NCI-H146 (cell line): ENCODE results near the gene ZCCHC24.

ENCODE experiments used
- DNase-seq: peaks from one replicate; lab custom pipeline; 2025; lab: John Stamatoyannopoulos, UW

The ZCCHC24 gene

GRCh38 chr10:79360499-79361342, 84.7 kb downstream of the ZCCHC24 start:
- DNase-seq: no peak

DNA sequence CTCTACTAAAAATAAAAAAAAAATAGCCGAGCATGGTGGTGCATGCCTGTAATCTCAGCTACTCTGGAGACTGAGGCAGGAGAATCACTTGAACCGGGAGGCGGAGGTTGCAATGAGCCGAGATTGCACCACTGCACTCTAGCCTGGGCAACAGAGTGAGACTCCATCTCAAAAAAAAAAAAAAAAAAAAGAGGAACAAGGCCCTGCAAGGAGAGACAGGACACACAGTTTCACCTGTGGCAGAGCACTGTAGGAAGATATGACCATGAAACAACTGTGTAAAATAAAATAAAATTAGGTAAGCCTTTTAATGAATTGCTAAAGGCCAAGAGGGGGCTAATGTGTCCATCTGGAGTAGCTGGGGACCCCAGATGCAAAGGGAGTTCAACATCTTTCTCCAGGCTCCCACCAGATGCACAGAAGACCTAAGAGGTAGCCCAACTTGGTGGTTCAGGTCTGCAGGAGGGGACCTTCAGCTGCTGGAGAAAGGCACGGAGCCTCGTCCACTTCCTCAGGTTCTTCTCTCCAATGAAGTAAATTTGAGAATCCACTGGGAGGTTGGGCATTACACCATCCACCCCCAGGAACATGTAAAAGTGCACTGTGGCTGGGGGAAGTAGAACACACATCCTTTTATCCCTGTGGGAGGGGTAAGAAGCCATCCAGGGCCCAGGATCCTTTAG, 85.5 kb downstream of the ZCCHC24 start:
- no peak for DNase-seq

GRCh38 chr10:79358811-79359210, 86.6 kb downstream of the ZCCHC24 start:
- DNase-seq: peak; percentile 51

- DNase-seq: no peak
Measured at GRCh38 chr10:79357180-79357579, 88.2 kb downstream of the ZCCHC24 start.

GRCh38 chr10:79356104-79356503, 89.3 kb downstream of the ZCCHC24 start:
- DNase-seq: no peak

- no peak for DNase-seq
Measured at GRCh38 chr10:79355420-79356017, 89.9 kb downstream of the ZCCHC24 start.

- no peak for DNase-seq
Measured at GRCh38 chr10:79354615-79355014, 90.8 kb downstream of the ZCCHC24 start.

GRCh38 chr10:79354141-79354540, 91.3 kb downstream of the ZCCHC24 start:
- DNase-seq: no peak

DNA sequence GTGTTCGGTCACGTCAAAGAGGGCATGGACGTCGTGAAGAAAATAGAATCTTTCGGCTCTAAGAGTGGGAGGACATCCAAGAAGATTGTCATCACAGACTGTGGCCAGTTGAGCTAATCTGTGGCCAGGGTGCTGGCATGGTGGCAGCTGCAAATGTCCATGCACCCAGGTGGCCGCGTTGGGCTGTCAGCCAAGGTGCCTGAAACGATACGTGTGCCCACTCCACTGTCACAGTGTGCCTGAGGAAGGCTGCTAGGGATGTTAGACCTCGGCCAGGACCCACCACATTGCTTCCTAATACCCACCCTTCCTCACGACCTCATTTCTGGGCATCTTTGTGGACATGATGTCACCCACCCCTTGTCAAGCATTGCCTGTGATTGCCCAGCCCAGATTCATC, 91.7 kb downstream of the ZCCHC24 start:
- DNase-seq: no peak

DNA sequence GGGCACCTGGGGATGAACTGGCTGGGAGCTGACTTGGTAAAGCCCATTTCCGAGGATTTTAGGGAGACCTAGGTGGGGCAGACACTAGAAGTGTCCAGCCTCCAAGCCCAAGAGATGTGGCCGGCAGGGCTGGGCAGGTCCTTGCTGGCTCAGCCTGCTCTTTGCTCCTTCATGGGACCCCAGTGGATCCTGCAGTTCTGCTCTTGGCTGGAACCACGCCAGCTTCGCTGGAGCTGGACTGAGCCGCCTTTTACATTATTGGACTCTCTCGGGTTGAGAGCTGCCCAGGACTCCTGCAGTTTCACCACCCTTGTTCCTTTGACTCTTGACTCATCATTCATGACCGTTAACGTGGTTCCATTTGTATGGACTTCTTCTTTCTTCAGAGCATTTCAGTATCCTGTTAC, 92.4 kb downstream of the ZCCHC24 start:
- no peak for DNase-seq

GRCh38 chr10:79352035-79352877, 93.2 kb downstream of the ZCCHC24 start:
- DNase-seq: no peak

DNA sequence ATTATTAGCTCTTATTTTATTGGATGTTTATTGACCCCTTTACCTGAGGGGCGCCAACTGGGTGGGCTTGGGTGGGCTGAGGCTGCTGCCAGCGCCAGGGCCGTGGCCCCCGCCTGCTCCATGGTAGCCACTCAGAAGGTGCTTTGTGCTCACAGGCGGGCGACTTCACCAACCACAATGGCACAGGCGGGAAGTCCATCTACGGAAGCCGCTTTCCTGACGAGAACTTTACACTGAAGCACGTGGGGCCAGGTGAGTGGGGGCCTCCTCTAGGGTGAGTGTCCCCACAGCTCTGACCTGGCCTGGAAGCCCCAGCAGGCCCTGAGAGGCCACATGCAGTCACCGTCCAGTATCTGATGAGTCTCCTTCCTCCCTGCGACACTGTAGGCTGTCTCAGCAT, 94.1 kb downstream of the ZCCHC24 start:
- DNase-seq: no peak

DNA sequence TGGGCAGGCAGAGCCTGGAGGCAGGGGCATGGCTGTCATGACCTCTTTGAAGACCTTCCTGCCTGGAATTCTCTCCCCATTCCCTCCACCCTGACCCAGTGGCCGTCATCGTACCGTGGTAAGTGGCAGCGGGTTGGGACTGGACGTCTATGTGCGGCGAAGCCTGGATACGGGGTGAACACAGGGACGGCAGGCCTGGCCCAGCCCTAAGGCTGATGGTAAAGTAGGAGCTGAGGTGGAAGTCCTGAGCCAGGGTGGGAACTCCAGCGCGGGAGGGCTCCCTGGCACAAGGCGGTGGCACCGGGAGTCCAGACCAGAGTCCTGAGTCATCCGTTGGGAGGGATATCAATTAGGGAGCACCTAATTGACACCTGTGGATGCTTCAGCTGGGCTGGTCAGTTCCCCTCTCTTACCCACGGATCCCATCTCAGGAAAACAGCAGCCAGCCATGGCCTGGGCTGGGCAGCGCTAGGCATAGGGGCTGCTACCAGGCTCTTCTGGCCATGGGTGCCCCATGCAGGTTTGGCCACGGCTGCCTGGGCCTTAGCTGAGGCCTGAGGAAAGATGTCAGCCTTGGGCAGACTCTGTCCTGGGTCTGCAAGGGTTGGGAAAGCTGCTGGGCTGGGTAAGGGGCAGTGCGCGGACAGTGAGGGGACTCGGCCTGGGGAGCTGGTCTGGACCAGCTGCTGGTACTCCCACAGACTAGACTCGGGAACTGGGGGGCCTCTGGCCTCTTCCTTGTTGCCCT, 94.8 kb downstream of the ZCCHC24 start:
- no peak for DNase-seq

- DNase-seq: no peak
Measured at GRCh38 chr10:79349766-79350406, 95.5 kb downstream of the ZCCHC24 start.

DNA sequence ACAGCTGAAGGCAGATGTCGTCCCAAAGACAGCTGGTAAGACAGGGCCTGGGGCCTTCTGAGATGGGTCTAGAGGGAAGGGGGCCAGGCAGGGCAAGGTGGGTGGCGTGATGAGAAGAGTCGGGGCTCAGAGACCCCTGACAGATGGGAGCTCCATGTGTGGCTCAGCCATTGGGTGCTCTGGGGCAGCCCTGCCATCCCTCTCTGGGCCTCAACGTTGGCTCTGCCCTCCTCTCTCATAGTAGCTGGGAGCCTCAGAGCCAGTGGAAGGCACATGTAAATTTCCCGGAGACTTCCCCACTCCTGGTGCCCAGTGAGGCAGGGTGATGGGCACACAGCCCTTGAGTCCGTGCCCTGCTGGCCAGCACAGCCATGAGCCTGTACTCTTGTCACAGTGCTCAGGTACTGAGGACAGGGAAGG, 96.3 kb downstream of the ZCCHC24 start:
- no peak for DNase-seq

- no peak for DNase-seq
Measured at GRCh38 chr10:79348640-79348988, 96.8 kb downstream of the ZCCHC24 start.

- DNase-seq: peak; percentile 54
Measured at GRCh38 chr10:79347894-79348639, 97.4 kb downstream of the ZCCHC24 start.

GRCh38 chr10:79347226-79347893, 98.1 kb downstream of the ZCCHC24 start, which contains the start of gene PPIF:
Gene PPIF, plus strand, starts transcription at chr10:79347469. Its CDS starts 80 bp downstream, at chr10:79347549.
- peak; percentile 94 for DNase-seq

GRCh38 chr10:79346388-79347225, 98.8 kb downstream of the ZCCHC24 start:
- peak; percentile 59 for DNase-seq
